ENCODE results near the gene FAM161A.

- TF ChIP-seq, protein P1, sequence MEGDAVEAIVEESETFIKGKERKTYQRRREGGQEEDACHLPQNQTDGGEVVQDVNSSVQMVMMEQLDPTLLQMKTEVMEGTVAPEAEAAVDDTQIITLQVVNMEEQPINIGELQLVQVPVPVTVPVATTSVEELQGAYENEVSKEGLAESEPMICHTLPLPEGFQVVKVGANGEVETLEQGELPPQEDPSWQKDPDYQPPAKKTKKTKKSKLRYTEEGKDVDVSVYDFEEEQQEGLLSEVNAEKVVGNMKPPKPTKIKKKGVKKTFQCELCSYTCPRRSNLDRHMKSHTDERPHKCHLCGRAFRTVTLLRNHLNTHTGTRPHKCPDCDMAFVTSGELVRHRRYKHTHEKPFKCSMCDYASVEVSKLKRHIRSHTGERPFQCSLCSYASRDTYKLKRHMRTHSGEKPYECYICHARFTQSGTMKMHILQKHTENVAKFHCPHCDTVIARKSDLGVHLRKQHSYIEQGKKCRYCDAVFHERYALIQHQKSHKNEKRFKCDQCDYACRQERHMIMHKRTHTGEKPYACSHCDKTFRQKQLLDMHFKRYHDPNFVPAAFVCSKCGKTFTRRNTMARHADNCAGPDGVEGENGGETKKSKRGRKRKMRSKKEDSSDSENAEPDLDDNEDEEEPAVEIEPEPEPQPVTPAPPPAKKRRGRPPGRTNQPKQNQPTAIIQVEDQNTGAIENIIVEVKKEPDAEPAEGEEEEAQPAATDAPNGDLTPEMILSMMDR (conservative IDR thresholded peaks at IDR 0.05): no peak
- TF ChIP-seq EZH2 (IDR thresholded peaks at IDR 0.05; ENCODE audit: low read depth): no peak
These were observed 77.8 kb downstream of the FAM161A start for GRCh38 chr2:61775956-61776570.

All from PC-9 (cell line).